Activated T-cell treated with anti-CD3 and anti-CD28 coated beads, Interleukin-2, amount 50 U/mL, for 24 hours (primary cell): ENCODE measurements around the gene GRIP2.

ENCODE experiments used
- DNase-seq: peaks from one replicate; pipeline ENCODE4 v3.0.0-alpha.2; 2020
- H3K27ac Mint-ChIP-seq: 2 replicates; pipeline ENCODE4 v1.8.0; 2020; ENCODE audit warnings: mild to moderate bottlenecking, mixed read lengths
- H3K27me3 Mint-ChIP-seq: 2 replicates; pipeline ENCODE4 v1.8.0; 2020; ENCODE audit warnings: mixed read lengths
- H3K36me3 Mint-ChIP-seq: 2 replicates; pipeline ENCODE4 v1.8.0; 2020; ENCODE audit warnings: low read depth, mixed read lengths
- H3K4me1 Mint-ChIP-seq: 2 replicates; pipeline ENCODE4 v1.8.0; 2020; ENCODE audit warnings: low read depth, mixed read lengths
- H3K4me3 Mint-ChIP-seq: 2 replicates; pipeline ENCODE4 v1.8.0; 2020; ENCODE audit warnings: mild to moderate bottlenecking, moderate library complexity, mixed read lengths
- H3K9me3 Mint-ChIP-seq: 2 replicates; pipeline ENCODE4 v1.8.0; 2020; ENCODE audit warnings: mixed read lengths

GRIP2 gene

DNA sequence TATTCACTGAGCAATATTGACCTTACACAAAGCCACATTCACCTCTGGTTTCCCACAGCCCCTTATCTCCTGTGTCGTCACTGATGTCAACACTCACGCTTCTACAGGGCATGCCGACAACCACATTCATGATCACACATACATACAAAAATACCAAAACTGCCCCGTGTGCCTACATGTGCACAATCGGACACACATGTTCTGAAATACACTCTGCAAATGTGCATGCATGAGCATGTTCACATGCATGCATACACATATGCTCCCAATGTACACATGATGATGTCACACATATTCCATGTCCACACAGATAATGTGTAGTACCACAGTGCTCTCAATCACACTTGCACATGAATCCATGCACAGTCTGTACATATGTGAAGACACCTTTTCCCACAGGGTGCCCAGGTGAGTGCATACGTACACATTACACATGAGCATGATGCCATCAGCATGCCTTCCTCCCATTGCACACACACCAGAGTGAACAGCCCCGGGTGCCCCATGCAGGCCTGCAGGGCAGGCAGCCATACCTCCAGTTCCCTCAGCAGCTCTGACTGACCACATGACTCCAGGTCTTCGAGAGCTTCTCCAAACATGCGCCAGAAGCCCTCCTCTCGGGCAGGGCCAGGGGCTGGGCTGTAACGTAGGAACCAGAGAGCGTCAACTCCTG, 37.0 kb downstream of the GRIP2 start:
- Mint-ChIP-seq H3K9me3 (peaks cover 13% of the 10 kb centered on the region), H3K4me3 (no peak overlapping the region), H3K27ac (no peak overlapping the region), H3K36me3 (no peaks in the 10 kb centered on the region), H3K27me3 (peaks cover 4% of the 10 kb centered on the region), H3K4me1 (peaks cover under 1% of the 10 kb centered on the region)
- no peak for DNase-seq

DNA sequence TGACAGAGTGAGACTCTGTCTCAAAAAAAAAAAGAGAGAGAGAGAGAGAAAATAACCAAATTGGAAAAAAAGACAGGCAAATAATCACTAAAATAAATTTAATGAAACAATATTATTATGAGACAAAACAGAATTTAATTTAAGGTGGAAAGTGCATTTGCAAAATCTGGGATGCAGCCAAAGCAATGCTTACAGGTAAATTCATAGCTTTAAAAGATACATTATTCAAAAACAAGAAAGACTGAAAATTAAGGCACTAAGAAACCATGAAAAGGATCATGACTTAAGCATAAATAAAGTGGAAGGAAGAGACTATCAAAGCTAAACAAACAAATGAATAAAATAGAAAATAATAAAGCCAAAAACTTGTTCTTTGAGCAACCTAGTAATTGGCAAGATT, 37.7 kb downstream of the GRIP2 start:
- Mint-ChIP-seq H3K4me3 (no peak overlapping the region), H3K27me3 (peaks cover 5% of the 10 kb centered on the region), H3K4me1 (no peaks in the 10 kb centered on the region), H3K9me3 (peaks cover 13% of the 10 kb centered on the region), H3K36me3 (no peaks in the 10 kb centered on the region), H3K27ac (no peak overlapping the region)
- no peak for DNase-seq

DNA sequence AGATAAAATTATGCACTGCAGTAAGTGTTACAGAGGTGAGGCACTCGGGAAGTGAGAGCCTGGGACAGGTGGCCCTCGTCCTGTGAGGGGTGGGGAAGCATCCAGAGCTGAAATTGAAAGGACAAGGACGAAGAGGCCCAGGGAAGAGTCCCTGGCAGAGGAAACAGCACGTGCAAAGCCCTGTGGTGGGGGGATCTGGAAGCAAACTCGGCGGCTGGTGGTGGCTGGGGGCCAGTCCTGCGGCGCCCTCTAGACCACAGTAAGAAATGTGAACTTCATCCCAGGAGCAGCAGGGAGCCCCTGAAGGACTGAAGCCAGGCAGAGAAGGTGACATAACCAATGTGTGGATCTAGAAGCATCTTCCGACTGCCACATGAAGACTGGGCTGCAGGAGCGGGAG, 42.8 kb downstream of the GRIP2 start:
- Mint-ChIP-seq H3K27me3 (peaks cover 4% of the 10 kb centered on the region), H3K27ac (no peak overlapping the region), H3K36me3 (no peaks in the 10 kb centered on the region), H3K4me3 (no peak overlapping the region), H3K9me3 (peaks cover 4% of the 10 kb centered on the region), H3K4me1 (no peaks in the 10 kb centered on the region)
- no peak for DNase-seq

DNA sequence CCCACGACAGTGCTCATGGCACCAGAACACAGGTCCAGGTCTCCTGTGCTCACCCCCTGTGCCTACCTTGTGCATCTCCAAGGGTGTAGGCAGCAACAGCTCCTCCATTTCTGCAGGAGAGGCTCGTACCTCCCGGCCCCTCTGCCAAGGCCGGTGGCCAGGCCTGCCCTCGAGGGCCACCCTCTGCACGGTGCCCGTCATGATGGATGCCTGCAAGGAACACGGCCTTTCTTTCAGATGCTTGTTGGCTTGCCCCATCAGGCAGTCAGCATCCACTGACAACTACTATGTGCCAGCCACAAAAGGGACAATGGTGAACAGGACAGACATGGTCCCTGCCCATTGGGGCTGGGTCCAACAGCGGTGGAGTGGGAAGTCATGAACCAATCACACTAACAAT, 43.8 kb downstream of the GRIP2 start:
- Mint-ChIP-seq H3K27ac (no peak overlapping the region), H3K9me3 (peaks cover 2% of the 10 kb centered on the region), H3K36me3 (no peaks in the 10 kb centered on the region), H3K4me1 (no peaks in the 10 kb centered on the region), H3K4me3 (no peak overlapping the region), H3K27me3 (peaks cover 4% of the 10 kb centered on the region)
- no peak for DNase-seq

DNA sequence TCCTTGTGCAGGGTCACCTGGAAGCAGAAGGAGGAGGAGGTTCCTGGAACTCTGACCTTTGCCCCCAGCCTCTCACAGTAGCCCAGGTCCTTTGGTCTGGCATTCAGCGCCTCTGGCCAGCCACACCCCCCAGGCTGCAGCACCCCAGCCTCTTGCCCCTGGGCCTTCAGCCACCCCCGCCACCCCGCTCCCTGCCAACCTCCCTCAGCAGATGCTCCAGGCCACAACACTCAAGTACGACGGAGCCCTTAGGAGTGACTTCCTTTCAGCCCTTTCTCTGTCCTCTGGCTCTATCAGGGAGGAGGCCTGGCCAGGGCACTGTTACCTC, 45.2 kb downstream of the GRIP2 start:
- H3K27ac Mint-ChIP-seq: no peak overlapping the region
- H3K4me3 Mint-ChIP-seq: no peak overlapping the region
- peaks cover 9% of the 10 kb centered on the region for H3K36me3 Mint-ChIP-seq
- peaks cover 4% of the 10 kb centered on the region for H3K27me3 Mint-ChIP-seq
- H3K9me3 Mint-ChIP-seq: no peaks in the 10 kb centered on the region
- H3K4me1 Mint-ChIP-seq: no peaks in the 10 kb centered on the region
- DNase-seq: no peak

DNA sequence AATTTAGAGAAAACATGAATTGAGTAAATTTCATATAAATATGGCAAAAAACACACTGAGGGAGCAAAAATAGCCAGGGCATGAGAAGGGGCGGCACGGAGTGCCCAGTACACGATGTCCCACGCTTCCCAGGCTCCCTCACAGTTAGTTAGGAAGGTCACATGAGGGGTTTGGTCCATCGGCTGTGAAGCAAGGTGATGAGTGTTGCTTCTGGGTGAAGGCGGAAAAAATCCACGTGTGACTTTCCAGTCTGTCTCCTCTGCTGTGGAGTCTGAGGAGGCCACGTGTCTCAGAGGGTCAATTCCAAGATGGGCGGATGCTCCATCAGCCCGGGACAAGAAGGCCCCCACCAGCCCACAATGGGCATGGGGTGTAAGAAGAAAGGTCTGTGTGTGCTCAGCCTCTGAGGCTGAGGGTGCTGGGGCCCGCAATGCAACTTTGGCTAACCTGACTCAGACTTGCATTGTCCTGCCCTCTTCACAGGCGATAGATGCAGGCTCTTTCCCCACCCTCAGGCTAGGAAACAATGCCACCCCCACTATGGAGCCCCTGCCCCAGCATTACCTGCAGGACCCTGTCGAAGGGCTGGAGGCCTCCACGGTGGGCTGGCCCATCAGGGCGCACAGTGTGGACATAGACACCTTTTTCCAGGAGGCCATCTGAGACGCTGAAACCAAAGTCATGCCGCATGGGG, 45.7 kb downstream of the GRIP2 start:
- Mint-ChIP-seq H3K4me1 (no peaks in the 10 kb centered on the region), H3K27ac (no peak overlapping the region), H3K27me3 (peaks cover 4% of the 10 kb centered on the region), H3K36me3 (peaks cover 14% of the 10 kb centered on the region), H3K4me3 (no peak overlapping the region), H3K9me3 (no peaks in the 10 kb centered on the region)
- no peak for DNase-seq

DNA sequence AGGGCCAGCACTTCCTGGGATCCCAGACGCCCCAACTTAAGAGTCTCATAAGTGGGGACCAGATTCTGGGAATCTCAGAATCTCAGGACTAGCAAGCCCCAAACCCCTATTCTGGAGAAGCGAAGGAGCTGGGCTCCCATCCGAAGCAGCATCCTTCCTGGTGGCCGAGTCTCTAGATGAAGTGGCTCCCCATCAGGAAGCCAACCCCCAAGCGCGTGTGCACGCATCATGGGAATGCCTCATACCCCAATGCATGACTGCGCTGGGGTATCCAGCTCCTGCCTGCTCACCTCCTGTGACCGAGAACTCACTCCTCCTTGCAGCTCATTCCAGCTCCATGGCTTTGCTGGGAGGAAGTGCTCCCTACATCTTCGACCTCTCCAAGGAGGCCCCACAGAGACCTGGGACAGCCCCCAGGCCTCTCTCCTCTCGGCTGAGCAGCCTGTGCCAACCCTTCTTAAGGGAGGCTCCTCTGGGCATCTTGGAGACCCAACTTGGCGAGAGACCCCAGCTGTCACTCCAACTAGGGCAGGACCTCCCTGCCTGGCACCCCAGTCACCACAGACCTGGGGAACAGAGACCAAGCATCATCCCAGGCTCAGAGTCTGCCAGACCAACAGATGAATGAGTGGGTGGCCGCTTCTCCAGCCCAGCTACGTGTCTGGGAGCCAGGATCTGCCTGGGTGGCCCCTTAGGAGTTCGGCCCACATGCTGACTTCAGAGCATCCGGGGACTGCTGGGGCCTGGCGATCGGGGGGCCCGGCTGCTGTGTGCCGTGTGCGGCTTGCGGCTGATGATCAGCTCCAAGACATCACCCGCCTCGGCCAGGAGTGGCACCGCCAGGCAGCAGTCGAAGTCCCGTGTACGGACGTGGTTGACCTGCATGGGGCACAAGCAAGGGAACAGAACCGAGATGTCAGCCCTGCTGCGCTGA, 46.9 kb downstream of the GRIP2 start:
- Mint-ChIP-seq H3K27me3 (peaks cover 4% of the 10 kb centered on the region), H3K9me3 (no peaks in the 10 kb centered on the region), H3K36me3 (peaks cover 23% of the 10 kb centered on the region), H3K4me3 (no peak overlapping the region), H3K27ac (no peak overlapping the region), H3K4me1 (no peaks in the 10 kb centered on the region)
- DNase-seq: no peak

DNA sequence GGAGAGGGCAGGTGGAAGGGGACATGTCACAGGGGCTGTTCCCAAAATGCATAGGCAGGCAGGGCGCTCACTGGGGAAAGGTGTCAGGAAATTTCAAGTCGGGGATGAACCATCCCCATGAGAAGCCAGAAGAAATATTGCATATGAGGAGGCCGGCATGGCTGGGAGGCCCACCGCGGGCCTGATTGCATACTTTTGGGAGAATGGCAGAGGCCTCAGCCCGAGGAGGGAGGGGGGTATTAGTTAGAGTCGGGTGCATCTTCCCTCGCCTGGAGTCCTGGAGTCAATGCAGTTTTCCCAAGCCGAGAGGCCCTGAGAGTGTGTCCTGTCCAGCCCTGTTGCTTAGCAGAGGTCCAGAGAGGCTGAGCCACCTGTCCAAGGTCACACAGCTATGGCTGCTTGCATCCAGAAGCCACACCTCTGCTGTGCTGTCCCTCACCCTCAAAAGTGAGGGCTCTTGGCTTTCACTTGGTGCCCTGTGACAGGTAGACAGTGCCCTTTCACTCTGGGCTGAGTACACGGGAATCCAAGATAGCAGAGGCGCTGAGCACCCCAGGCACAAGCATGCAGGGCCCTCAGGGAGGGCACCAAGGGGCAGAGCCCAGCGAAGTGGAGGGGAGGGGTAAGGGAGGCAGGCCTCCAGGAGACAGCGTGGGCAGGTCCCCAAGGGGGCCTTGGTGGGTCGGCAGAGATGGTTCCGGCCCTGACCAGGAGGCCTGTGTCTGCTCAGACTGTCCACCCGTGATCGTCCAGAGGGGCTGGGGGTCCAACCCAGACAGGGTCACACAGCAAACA, 48.5 kb downstream of the GRIP2 start:
- DNase-seq: no peak
- no peak overlapping the region for H3K27ac Mint-ChIP-seq
- H3K36me3 Mint-ChIP-seq: peaks cover 39% of the 10 kb centered on the region
- no peaks in the 10 kb centered on the region for H3K9me3 Mint-ChIP-seq
- no peaks in the 10 kb centered on the region for H3K4me1 Mint-ChIP-seq
- no peak overlapping the region for H3K4me3 Mint-ChIP-seq
- H3K27me3 Mint-ChIP-seq: no peaks in the 10 kb centered on the region

DNA sequence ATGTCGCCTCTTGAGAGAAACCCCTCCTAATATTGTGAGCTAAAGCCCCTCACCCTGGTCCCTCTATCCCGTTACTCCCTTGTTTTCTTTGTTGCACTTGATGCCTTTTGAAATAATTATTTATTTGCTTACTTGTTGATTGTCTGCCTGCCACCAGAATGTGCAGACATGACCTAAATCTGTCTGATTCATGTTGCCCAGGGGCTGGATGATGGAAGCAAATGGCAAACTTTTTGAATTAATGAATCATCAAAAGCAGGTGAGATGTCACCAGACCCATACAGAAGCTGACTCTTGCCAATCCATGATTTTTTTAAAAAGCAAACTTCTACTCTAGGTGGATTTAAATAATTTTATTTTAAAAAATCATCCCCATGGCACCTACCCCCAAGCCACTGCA, 49.3 kb downstream of the GRIP2 start:
- Mint-ChIP-seq H3K27ac (peak overlapping the region; percentile 5), H3K9me3 (no peaks in the 10 kb centered on the region), H3K27me3 (no peaks in the 10 kb centered on the region), H3K4me1 (no peaks in the 10 kb centered on the region), H3K4me3 (no peak overlapping the region), H3K36me3 (peaks cover 46% of the 10 kb centered on the region)
- DNase-seq: no peak

DNA sequence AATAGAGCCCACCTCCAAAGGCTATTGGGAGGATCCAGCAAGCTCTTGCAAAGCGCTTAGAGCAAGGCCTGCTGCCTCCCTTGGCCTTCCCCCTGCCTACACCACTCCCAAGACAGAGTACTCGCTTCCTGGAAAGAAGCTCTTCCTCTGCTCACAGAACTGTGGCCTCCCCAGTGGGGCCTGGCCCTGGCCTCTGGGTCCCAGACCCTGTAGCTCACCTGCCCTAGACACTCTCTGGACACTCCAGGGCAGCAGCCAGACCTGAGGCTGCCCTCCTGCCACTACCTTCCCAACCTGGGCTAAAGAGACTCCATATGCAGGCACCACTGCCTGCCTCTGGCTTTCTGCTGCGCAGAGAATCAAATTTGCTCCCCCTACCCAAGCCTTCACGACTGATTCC, 49.9 kb downstream of the GRIP2 start:
- Mint-ChIP-seq H3K36me3 (peaks cover 52% of the 10 kb centered on the region), H3K27ac (peak overlapping the region; percentile 5), H3K27me3 (no peaks in the 10 kb centered on the region), H3K4me3 (no peak overlapping the region), H3K9me3 (no peaks in the 10 kb centered on the region), H3K4me1 (no peaks in the 10 kb centered on the region)
- DNase-seq: no peak

DNA sequence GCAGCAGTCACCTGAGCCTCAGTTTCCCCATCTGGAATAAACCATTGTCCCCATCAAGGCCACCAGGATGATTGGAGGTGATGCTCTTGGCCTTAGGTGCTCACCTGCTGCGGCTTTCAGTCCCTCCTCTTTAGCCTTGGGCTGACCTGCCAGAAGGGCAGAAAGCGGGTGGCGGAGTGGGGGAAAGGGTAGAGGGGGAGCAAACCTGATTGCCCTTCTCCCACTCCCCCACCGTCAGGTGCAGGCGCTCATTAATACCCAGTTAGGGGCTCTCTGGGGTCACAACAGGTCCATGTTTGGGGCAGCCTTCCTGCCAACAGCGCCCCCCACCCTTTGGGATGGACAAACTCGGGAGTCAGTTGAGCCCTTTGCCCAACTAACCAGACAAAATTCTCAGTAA, 50.5 kb downstream of the GRIP2 start:
- no peaks in the 10 kb centered on the region for H3K9me3 Mint-ChIP-seq
- H3K27ac Mint-ChIP-seq: no peak overlapping the region
- no peaks in the 10 kb centered on the region for H3K27me3 Mint-ChIP-seq
- no peaks in the 10 kb centered on the region for H3K4me1 Mint-ChIP-seq
- H3K36me3 Mint-ChIP-seq: peaks cover 58% of the 10 kb centered on the region
- DNase-seq: no peak
- no peak overlapping the region for H3K4me3 Mint-ChIP-seq

DNA sequence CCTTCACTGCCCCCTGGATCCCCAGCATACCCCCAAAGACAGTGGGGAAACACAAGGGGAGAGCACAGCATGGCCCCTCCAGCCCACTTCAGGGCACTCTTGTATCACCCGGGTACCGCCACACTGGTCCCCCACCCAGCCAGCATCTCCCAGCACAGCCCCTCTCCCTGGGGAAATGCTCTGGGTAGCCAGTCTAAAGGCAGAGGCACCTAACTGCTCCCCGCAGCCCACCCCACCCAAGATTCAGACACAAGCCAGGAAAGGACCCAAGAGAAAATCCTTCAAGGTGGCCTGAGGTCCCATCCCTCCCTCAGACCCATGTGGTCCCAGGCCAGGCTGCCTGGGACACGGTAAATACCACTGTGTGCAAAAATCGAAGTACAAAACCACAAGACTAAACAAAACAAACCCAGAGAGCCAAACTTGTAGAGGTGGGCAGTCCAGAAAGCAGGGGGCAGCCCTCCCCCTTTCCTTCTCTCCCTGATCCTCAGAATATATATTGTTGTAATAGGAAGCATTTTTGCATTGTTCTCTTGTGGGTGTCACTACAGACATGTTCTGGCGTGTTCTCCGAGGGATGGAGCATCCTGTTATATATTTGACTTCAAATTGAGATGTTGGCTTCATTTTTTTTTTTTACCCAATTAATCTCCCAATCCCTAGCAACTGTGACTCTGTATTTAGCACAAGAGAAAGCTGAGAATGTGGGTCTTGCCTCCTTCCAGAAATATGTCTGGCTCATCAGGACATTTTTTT, 51.7 kb downstream of the GRIP2 start:
- peak overlapping the region; percentile 58 for H3K27ac Mint-ChIP-seq
- no peaks in the 10 kb centered on the region for H3K9me3 Mint-ChIP-seq
- H3K4me3 Mint-ChIP-seq: no peak overlapping the region
- H3K36me3 Mint-ChIP-seq: peaks cover 69% of the 10 kb centered on the region
- DNase-seq: no peak
- H3K27me3 Mint-ChIP-seq: no peaks in the 10 kb centered on the region
- H3K4me1 Mint-ChIP-seq: no peaks in the 10 kb centered on the region

DNA sequence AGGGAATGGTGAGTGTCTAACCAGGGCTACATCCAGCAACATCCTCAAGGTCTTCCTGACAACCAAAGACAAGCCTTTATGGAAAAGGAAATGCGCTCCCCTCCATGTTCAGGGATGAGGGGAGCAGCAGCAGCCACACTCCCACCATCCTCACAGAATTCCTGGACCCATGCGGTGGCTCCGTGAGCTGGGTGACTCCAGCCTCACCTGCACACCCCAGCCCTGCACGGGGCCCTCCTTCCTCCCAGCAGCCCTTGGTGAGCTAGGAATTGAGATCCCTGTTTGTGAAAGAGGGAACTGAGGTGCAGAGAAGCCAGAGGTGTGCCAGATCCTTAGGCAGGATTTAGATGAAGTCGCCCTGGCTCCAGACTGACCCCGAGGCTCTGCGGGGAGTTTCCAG, 52.3 kb downstream of the GRIP2 start:
- no peaks in the 10 kb centered on the region for H3K4me1 Mint-ChIP-seq

DNA sequence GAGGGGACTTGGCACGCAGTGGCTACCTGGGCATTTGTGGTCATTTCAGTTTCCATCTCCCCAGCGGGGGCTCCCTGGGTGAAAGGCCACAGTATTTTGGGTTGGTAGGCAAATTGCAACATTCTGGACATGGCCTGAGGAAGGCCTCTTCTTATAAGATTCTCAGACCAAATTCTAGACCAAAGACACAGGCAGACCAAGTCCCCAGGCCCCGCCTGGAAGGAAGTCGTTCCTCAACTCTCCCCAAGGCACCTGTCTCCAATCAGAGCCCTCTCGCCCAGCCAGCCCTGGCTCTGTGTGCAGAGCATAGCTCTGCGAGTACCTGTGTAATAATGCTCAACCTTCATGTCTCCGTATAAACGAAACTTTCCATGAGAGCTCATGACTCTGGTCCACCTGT, 53.1 kb downstream of the GRIP2 start:
- H3K27me3 Mint-ChIP-seq: no peaks in the 10 kb centered on the region
- no peak for DNase-seq
- no peaks in the 10 kb centered on the region for H3K9me3 Mint-ChIP-seq
- no peak overlapping the region for H3K4me3 Mint-ChIP-seq
- peaks cover 83% of the 10 kb centered on the region for H3K36me3 Mint-ChIP-seq
- H3K4me1 Mint-ChIP-seq: no peaks in the 10 kb centered on the region
- H3K27ac Mint-ChIP-seq: peak overlapping the region; percentile 57

More for the DNA sequence above, 52.3 kb downstream of the GRIP2 start:
- H3K27me3 Mint-ChIP-seq: no peaks in the 10 kb centered on the region
- DNase-seq: no peak
- H3K27ac Mint-ChIP-seq: no peak overlapping the region
- H3K36me3 Mint-ChIP-seq: peaks cover 76% of the 10 kb centered on the region
- no peaks in the 10 kb centered on the region for H3K9me3 Mint-ChIP-seq
- H3K4me3 Mint-ChIP-seq: no peak overlapping the region
